ENCODE measurements around the gene SMC4. TPM values are rescaled to one million over a fixed set of nuclear protein-coding genes. Genes with fewer than 3 reads are reported as not detected.

The SMC4 gene
- total and polyA plus RNA-seq, 9 donors, result 8.9 to 28.2 (median 18.0) TPM

DNA sequence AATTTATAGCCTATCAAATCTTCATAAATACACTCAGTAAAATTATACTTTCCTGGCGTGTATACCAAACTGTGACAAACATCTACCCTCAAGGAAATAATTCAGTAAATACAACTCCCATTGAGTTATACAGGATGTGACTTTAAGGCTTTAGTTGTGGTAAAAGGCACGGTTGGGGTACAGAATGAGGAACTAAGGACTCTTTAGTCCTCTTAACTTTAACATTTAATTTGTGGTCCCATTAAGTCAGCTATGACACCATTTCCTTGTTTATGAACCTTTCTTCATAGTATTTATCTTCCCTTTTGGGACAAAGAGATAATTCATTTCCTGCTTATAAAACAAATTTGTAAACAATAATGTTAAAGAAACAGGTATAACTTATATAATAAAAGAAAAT lies 30.6 kb upstream of the SMC4 start:
- Histone ChIP-seq H3K4me3 (no peak overlapping the region), H3K36me3 (no peaks in the 10 kb centered on the region), H3K27me3 (no peaks in the 10 kb centered on the region), H3K27ac (no peak overlapping the region), H3K9me3 (no peaks in the 10 kb centered on the region), H3K4me1 (ENCODE audit: insufficient read depth) (no peaks in the 10 kb centered on the region)
- intact Hi-C loops (cut with DNase I), result no loop called here
- TF ChIP-seq EP300 (IDR thresholded peaks at IDR 0.05) (no peak), POLR2A (IDR thresholded peaks at IDR 0.05) (no peak)
- TF ChIP-seq, protein P1, sequence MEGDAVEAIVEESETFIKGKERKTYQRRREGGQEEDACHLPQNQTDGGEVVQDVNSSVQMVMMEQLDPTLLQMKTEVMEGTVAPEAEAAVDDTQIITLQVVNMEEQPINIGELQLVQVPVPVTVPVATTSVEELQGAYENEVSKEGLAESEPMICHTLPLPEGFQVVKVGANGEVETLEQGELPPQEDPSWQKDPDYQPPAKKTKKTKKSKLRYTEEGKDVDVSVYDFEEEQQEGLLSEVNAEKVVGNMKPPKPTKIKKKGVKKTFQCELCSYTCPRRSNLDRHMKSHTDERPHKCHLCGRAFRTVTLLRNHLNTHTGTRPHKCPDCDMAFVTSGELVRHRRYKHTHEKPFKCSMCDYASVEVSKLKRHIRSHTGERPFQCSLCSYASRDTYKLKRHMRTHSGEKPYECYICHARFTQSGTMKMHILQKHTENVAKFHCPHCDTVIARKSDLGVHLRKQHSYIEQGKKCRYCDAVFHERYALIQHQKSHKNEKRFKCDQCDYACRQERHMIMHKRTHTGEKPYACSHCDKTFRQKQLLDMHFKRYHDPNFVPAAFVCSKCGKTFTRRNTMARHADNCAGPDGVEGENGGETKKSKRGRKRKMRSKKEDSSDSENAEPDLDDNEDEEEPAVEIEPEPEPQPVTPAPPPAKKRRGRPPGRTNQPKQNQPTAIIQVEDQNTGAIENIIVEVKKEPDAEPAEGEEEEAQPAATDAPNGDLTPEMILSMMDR (IDR thresholded peaks at IDR 0.05), result no peak
- WGBS, 3 donors, result 81 to 85% (median 84%) methylated on average over 2 of the region's 2 CpGs
- DNase-seq, result no peak

DNA sequence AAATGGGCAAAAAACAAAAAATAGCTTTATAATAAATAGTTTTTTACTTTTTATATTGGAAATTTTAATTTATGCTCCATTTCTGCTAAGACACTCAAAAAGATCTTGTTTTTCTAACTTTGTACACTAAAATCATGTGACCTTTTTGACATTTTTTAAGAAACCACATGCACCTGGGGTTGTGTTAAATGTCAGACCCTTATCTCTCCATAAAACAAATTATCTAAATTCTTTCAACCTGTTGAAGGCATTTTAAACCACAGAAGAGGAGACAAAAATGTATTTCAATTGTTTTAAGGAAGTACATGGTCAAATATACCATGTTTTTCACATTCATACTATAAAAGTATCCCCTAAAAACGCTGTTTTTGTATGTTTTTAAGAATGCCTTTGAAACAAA lies 29.7 kb upstream of the SMC4 start:
- Histone ChIP-seq H3K36me3 (no peaks in the 10 kb centered on the region), H3K27ac (no peak overlapping the region), H3K27me3 (no peaks in the 10 kb centered on the region), H3K4me3 (no peak overlapping the region), H3K9me3 (no peaks in the 10 kb centered on the region), H3K4me1 (ENCODE audit: insufficient read depth) (no peaks in the 10 kb centered on the region)
- TF ChIP-seq, protein P1 (IDR thresholded peaks at IDR 0.05), result no peak
- no peak for TF ChIP-seq EP300 (IDR thresholded peaks at IDR 0.05)
- TF ChIP-seq POLR2A (IDR thresholded peaks at IDR 0.05), result no peak
- WGBS, 3 donors, result 79 to 83% (median 83%) methylated on average over 1 of the region's 1 CpG
- intact Hi-C loops (cut with DNase I), result no loop called here
- no peak for DNase-seq

DNA sequence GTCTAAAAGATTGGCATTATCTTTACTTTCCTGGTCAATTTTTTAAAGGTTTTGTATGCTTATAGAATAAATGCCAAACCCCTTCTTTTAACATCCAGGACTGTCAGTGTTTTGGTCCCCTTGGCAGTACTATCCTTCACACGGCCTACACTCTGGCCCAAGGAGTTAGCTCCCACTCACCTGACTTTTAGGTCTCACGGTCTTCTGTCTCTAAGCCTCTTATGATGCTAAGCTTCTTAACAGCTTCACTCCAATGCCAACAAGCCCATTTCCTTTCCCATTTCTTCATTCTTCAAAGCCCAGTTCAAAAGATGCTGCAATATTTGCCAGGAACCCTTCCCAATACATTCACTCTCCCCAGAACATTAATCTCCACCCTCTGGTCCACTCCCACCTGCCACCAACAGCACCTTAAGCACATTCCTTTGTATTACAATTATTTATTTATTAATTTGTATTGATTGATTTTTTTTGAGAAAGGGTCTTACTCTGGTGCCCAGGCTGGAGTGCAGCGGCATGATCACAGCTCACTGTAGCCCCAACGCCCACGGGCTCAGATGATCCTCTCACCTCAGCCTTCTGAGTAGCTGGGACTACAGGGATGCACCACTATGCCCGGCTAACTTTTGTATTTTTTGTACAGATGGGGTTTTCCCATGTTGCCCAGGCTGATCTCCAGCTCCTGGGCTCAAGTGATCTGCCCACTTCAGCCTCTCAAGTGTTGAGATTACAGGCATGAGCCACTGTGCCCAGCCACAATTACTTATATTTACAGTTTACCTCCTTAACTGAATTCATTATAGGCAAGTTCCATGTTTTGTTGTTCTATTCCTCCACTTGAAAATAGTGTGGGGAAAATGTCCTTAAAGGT lies 28.2 kb upstream of the SMC4 start:
- TF ChIP-seq POLR2A (IDR thresholded peaks at IDR 0.05) (no peak), EP300 (IDR thresholded peaks at IDR 0.05) (no peak)
- TF ChIP-seq, protein P1 (IDR thresholded peaks at IDR 0.05), result no peak
- Histone ChIP-seq H3K36me3 (no peaks in the 10 kb centered on the region), H3K4me3 (no peak overlapping the region), H3K27me3 (no peaks in the 10 kb centered on the region), H3K4me1 (ENCODE audit: insufficient read depth) (no peaks in the 10 kb centered on the region), H3K27ac (no peak overlapping the region), H3K9me3 (no peaks in the 10 kb centered on the region)
- WGBS, 3 donors, result 97 to 98% (median 97%) methylated on average over 6 of the region's 6 CpGs
- intact Hi-C loops (cut with DNase I), result no loop called here
- no peak for DNase-seq

DNA sequence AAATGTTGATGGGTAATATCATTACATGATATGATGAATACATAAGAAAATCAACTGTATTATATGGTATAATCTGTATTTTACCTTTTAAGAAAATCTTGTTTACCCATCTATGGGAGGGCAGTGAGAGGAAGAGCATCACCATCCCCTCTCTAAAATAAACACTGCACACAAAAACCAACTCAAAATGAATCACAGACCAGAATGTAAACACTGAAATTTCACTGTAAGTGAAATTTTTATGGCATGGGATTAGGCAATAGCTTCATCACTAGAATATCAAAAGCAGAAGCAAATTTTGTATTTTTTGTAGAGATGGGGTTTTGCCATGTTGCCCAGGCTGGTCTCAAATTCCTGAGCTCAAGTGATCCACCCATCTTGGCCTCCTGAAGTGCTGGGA lies 26.7 kb upstream of the SMC4 start:
- Histone ChIP-seq H3K9me3 (no peaks in the 10 kb centered on the region), H3K36me3 (no peaks in the 10 kb centered on the region), H3K4me1 (ENCODE audit: insufficient read depth) (no peaks in the 10 kb centered on the region), H3K27me3 (no peaks in the 10 kb centered on the region), H3K27ac (no peak overlapping the region), H3K4me3 (no peak overlapping the region)
- DNase-seq, result no peak
- intact Hi-C loops (cut with DNase I), result no loop called here
- TF ChIP-seq, protein P1 (IDR thresholded peaks at IDR 0.05), result no peak
- TF ChIP-seq POLR2A (IDR thresholded peaks at IDR 0.05) (no peak), EP300 (IDR thresholded peaks at IDR 0.05) (no peak)

Measured in ovary (tissue), 9 donors.